A549 treated with DMSO at 1 μM for 4 hours (cell line): ENCODE data around the gene TUBAL3. TPM values are rescaled to one million over a fixed set of nuclear protein-coding genes. Genes with fewer than 3 reads are reported as not detected.

Source experiments
- total RNA-seq: library from RNA; stranded (reverse); fragments of 200-300 nt; extraction: Qiagen RNA extraction; gene quantifications from 5 replicates; pipeline ENCODE4 v1.2.3, GENCODE V29; 2022; ENCODE audit warnings: low read depth

The TUBAL3 gene
- 0.30 to 0.52 TPM (median 0.33 TPM) in 5 replicates for total RNA-seq

DNA sequence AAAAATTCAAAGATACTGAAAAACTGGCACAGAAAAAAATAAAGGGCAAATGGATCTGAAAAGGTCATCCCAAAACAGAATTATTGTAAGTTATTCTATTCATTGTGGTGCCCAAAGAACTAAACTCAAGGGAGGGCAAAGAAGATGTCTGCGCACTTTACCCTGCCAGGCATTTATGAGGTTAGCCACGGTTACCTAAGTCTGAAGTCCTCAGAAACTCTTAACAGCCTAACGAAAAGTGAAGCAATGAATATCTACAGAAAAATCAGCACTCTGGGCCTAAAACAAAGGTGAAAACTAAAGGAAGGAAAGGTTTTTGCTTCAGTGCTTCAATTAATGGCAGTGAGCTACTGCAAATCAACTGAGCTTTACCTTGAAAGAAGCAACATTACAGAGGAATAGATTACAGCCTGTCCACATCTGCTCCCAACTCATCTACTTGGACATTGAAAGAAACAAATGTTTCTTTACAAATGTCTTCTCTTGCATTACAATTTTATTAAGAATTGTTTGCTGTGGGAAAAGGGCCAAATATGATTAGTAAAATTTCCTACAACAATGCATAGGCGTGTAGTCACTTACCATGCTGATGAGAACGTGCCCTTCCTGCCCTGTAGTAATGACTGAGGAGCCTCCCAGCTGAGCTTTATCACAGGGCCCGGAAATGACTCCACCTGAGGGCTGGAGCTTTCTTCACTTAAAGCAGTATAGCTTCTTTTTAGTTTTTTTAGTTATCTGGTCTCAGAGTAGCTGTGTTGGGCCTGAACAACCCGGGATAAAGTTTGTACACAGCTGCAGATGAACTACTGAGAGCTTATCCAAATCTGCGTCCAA, at the start of gene TUBAL3:
TUBAL3 (minus strand) TSS at position 621 of the 834 bp plus-strand sequence; CDS start at position 585, 36 bp downstream.

DNA sequence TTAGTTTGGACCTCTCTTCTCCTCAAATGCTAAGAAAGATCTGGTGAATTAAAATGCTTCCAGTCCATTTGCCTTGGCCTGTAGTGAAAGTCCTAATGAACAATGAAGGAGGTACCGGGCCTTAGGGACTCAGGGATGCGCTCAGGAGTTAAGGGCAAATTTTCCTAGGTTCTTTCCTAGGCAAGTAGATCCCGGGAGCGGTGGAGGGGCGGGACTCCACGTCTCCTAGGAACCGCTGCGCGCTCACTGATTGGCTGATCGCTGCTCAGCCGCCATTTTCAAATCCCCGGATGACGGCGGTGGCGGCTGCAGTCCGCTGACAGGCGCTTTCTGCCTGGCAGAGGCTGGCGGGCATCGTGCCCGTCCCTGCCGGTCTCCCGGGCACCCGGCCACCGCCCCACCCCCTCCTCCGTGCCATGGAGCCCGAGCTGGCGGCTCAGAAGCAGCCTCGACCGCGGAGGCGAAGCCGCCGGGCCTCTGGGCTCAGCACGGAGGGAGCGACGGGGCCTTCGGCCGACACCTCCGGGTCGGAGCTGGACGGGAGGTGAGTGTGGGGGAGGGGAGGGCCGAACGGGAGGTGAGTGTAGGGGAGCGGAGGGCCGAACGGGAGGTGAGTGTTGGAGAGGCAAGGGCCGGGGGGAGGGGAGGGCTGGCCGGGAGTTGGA, 7.8 kb upstream of the TUBAL3 start, which contains the start of gene NET1:
NET1 (plus strand) TSS at position 281 of the 665 bp plus-strand sequence; CDS start at position 417, 136 bp downstream.

DNA sequence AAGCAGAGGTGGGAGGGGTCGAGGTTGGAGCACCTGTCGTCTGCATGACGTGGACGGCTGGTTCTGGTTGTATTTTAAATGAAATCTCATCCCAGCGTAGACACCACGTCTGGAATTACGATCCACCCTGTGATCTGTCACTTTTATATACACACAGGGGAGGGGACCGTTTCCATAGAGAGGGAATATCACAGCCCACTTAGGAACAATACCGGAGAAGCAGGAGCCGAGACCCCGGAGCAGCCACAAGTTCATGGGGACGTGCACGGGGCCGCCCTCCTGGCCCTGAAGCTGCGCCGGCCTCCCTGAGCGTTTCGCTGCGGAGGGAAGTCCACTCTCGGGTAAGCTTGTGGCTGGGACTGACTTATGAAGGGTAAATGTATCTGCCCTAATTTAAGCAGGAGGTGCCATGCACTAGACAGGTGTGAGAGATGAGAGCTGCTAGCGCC, 39.7 kb downstream of the TUBAL3 start, which contains the start of gene UCN3:
UCN3 (plus strand) TSS at position 77 of the 449 bp plus-strand sequence. CDS start 8,755 bp downstream, outside the sequence.

Other genes with a start within 250 kb of the TUBAL3 start
- gene AKR1C8, start 219.7 kb downstream of the TUBAL3 start, total RNA-seq, result 0.32 to 0.49 TPM in 2 of 5 replicates, not detected in the others
- gene AKR1C4, start 208.0 kb downstream of the TUBAL3 start, total RNA-seq, result 0.15 to 0.39 TPM (median 0.24 TPM) in 5 replicates
- gene UCN3, start 39.9 kb downstream of the TUBAL3 start, total RNA-seq, result not detected in 5 replicates
- 79.0 to 102 TPM (median 91.9 TPM) in 5 replicates for gene NET1, start 7.7 kb upstream of the TUBAL3 start, total RNA-seq
- not detected in 5 replicates for gene CALML5, start 94.7 kb upstream of the TUBAL3 start, total RNA-seq
- gene CALML3, start 120.1 kb upstream of the TUBAL3 start, total RNA-seq, result not detected in 5 replicates